Gastrocnemius medialis (tissue), 4 donors: Measurements from ENCODE around the gene PHF14. TPM values are rescaled to one million over a fixed set of nuclear protein-coding genes. Genes with fewer than 3 reads are reported as not detected.

Experiments used
- ATAC-seq, 2 donors: fragments of 150-250 bp; one replicate each; pipeline ENCODE4 v1.9.1; 2016
- DNase-seq, 2 donors: peaks; one replicate each; pipeline ENCODE4 v3.0.0-alpha.2; 2019
- H3K27ac ChIP-seq, 4 donors: fragments of 200-600 bp; sonication (generic); 1 replicate in 1 of 4; 2 replicates in 3 of 4; pipeline ENCODE4 v1.5.1; 2016 to 2018; ENCODE audit warnings: mild to moderate bottlenecking in 2 of 4, moderate library complexity in 1 of 4
- H3K27me3 ChIP-seq, 3 donors: fragments of 200-600 bp; sonication (generic) in 2 of 3; 1 replicate in 1 of 3; 2 replicates in 2 of 3; pipeline versions ENCODE4 v1.5.1 to v1.6.0; 2016 to 2019; ENCODE audit warnings: mild to moderate bottlenecking in 1 of 3, moderate library complexity in 1 of 3
- H3K36me3 ChIP-seq, 2 donors: fragments of 200-600 bp; sonication (generic) in 1 of 2; one replicate each; pipeline ENCODE4 v1.5.1; 2017 to 2018
- H3K4me1 ChIP-seq, 2 donors: fragments of 200-600 bp; sonication (generic) in 1 of 2; one replicate each; pipeline ENCODE4 v1.5.1; 2016 to 2017; ENCODE audit warnings: mild to moderate bottlenecking in 2 of 2
- H3K4me3 ChIP-seq, 4 donors: fragments of 200-600 bp; sonication (generic) in 3 of 4; 1 replicate in 1 of 4; 2 replicates in 3 of 4; pipeline ENCODE4 v1.5.1; 2016 to 2019; ENCODE audit warnings: mild to moderate bottlenecking in 2 of 4
- H3K9me3 ChIP-seq, 3 donors: fragments of 200-600 bp; sonication (generic) in 2 of 3; 1 replicate in 1 of 3; 2 replicates in 2 of 3; pipeline ENCODE4 v1.5.1; 2016 to 2019
- POLR2A ChIP-seq, 2 donors: fragments of 450-650 bp; IDR thresholded peaks; one replicate each; pipeline ENCODE4 v1.6.1; 2017; ENCODE audit warnings: antibody characterized with exemption in 2 of 2, mild to moderate bottlenecking in 2 of 2, moderate library complexity in 2 of 2
- in situ Hi-C, 4 donors: fragments of 200-750 bp; cut with MboI; loops; one replicate each; pipeline versions ENCODE4 v1.15.0 to v1.8.0; 2017; ENCODE audit warnings: low sequenced_read_pairs in 4 of 4
- intact Hi-C: fragments of 100-400 bp; cut with DNase I; formaldehyde crosslinking; loops from one replicate; pipeline ENCODE4 v1.15.1; 2023; ENCODE audit warnings: low total_unique reads
- total RNA-seq, 4 donors: library from RNA; depleted of rRNA; stranded (reverse); fragments of >200 nt; gene quantifications; one replicate each; pipeline versions ENCODE4 v1.1.0 to v1.2.3, GENCODE V29; 2016
- TF ChIP-seq, protein P1 (sequence below), 5 experiments: fragments of 450-650 bp in 3 of 5; fragments of 200-600 bp in 2 of 5; sonication (generic) in 2 of 5; IDR thresholded peaks in 4 of 5; conservative IDR thresholded peaks in 1 of 5; 1 replicate in 4 of 5; 2 replicates in 1 of 5; pipeline ENCODE4 v1.5.1; 2016 to 2019; ENCODE audit warnings: antibody characterized with exemption in 5 of 5, mild to moderate bottlenecking in 3 of 5, moderate library complexity in 3 of 5

The PHF14 gene
- total RNA-seq, 4 donors from 2014 or later: 8.9 to 24.7 (median 12.4) TPM

DNA sequence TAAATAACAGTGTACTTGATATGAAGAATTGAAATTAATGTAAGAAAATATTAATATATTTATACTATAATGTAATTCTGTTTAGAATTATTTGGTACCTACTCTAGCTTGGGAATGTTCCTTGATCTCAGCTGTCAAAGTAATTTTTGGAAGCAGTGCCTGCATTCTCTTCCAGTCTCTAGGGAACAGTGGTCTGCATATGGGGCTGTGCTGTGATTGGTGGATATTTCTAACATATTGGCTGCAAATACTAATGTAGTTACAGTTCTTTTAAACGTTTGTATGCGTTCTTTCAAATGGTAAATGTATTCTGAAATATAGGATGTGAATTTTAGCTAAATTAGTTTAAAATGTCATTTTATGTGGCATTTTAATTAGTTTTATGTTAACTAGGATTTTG, 87.2 kb downstream of the PHF14 start:
- DNase-seq (no peak), ATAC-seq (no peak)
- H3K27me3 ChIP-seq: no peaks in the 10 kb centered on the region
- in situ Hi-C loops: no loop called here
- no peak overlapping the region for H3K27ac ChIP-seq
- no peaks in the 10 kb centered on the region for H3K9me3 ChIP-seq
- peaks cover 0 to 12% of the 10 kb centered on the region in 2 donors for H3K36me3 ChIP-seq
- H3K4me3 ChIP-seq: no peak overlapping the region
- intact Hi-C loops: no loop called here
- H3K4me1 ChIP-seq: no peaks in the 10 kb centered on the region
- TF ChIP-seq, protein P1, sequence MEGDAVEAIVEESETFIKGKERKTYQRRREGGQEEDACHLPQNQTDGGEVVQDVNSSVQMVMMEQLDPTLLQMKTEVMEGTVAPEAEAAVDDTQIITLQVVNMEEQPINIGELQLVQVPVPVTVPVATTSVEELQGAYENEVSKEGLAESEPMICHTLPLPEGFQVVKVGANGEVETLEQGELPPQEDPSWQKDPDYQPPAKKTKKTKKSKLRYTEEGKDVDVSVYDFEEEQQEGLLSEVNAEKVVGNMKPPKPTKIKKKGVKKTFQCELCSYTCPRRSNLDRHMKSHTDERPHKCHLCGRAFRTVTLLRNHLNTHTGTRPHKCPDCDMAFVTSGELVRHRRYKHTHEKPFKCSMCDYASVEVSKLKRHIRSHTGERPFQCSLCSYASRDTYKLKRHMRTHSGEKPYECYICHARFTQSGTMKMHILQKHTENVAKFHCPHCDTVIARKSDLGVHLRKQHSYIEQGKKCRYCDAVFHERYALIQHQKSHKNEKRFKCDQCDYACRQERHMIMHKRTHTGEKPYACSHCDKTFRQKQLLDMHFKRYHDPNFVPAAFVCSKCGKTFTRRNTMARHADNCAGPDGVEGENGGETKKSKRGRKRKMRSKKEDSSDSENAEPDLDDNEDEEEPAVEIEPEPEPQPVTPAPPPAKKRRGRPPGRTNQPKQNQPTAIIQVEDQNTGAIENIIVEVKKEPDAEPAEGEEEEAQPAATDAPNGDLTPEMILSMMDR (IDR thresholded peaks at IDR 0.05 in 4 of 5, conservative IDR thresholded peaks at IDR 0.05 in 1 of 5): no peak
- TF ChIP-seq POLR2A (IDR thresholded peaks at IDR 0.05): no peak

DNA sequence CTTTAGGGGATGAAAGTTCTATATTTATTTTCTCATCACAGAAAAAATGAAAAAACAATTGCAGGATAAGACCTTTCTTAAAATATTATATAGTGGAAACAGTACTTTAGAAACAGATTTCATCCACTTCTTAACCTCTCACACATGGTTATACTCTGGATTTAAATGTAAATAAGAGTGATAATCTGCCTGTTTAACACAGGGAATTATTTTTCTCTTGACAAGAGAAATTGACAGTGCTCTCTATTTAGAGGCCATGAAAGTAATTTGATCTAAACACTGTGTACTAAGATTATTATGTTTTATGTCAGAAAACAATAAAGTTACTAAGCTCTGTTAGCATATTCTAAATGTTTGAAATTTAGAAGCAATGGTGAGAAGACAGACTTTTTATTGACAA, 88.4 kb downstream of the PHF14 start:
- ATAC-seq (no peak), DNase-seq (no peak)
- no peak overlapping the region for H3K4me3 ChIP-seq
- in situ Hi-C loops (no loop called here), intact Hi-C loops (no loop called here)
- no peak overlapping the region for H3K27ac ChIP-seq
- no peaks in the 10 kb centered on the region for H3K9me3 ChIP-seq
- no peaks in the 10 kb centered on the region for H3K27me3 ChIP-seq
- H3K4me1 ChIP-seq: no peaks in the 10 kb centered on the region
- peaks cover 0 to 12% of the 10 kb centered on the region in 2 donors for H3K36me3 ChIP-seq
- no peak for TF ChIP-seq POLR2A (IDR thresholded peaks at IDR 0.05)
- TF ChIP-seq, protein P1 (IDR thresholded peaks at IDR 0.05 in 4 of 5, conservative IDR thresholded peaks at IDR 0.05 in 1 of 5): no peak

DNA sequence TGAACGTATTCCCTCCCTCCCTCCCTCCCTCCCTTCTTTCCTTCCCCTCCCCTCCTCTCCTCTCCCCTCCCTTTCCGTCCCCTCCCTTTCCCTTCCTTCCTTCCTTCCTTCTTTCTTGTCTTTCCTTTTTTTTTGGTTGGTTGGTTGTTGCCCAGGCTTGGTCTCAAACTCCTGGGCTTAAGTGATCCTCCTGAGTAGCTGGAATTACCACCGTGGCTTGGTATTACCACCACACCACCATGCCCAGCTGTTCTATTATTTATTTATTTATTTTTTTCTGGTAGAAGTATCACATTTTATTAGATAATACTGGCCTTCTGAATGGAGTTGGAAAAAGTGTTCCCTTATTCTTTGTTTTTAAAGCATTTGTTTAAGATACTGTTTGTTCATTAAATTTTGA, 95.9 kb downstream of the PHF14 start:
- in situ Hi-C loops (no loop called here), intact Hi-C loops (no loop called here)
- H3K4me3 ChIP-seq: no peak overlapping the region
- ATAC-seq (no peak), DNase-seq (no peak)
- no peaks in the 10 kb centered on the region for H3K36me3 ChIP-seq
- no peaks in the 10 kb centered on the region for H3K9me3 ChIP-seq
- TF ChIP-seq, protein P1 (IDR thresholded peaks at IDR 0.05 in 4 of 5, conservative IDR thresholded peaks at IDR 0.05 in 1 of 5): no peak
- TF ChIP-seq POLR2A (IDR thresholded peaks at IDR 0.05): no peak
- no peaks in the 10 kb centered on the region for H3K27me3 ChIP-seq
- no peaks in the 10 kb centered on the region for H3K4me1 ChIP-seq
- H3K27ac ChIP-seq: no peak overlapping the region

DNA sequence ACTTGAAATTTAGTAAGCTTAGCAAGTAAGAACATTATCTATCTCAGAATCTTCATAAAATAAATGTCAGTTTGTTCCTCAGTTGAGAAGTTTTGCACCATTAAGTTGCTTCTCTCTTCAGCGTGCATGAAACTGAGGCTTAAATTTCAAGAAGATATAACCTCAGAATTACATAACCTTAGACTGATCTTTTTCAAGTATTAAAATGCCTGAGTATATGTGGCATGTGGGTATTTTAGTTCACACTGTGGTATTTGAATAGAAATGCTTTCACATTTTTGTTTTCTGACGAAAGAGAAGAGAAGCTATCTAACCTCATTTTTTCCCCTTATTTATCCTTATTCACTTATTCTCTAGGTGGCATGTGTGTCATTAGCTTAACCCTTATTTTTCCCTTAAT, 104.1 kb downstream of the PHF14 start:
- H3K9me3 ChIP-seq: no peaks in the 10 kb centered on the region
- H3K27me3 ChIP-seq: no peaks in the 10 kb centered on the region
- intact Hi-C loops (no loop called here), in situ Hi-C loops (no loop called here)
- DNase-seq: no peak
- H3K27ac ChIP-seq: no peak overlapping the region
- H3K36me3 ChIP-seq: no peaks in the 10 kb centered on the region
- H3K4me3 ChIP-seq: no peak overlapping the region
- ATAC-seq: no peak
- H3K4me1 ChIP-seq: no peaks in the 10 kb centered on the region
- no peak for TF ChIP-seq POLR2A (IDR thresholded peaks at IDR 0.05)
- TF ChIP-seq, protein P1 (IDR thresholded peaks at IDR 0.05 in 4 of 5, conservative IDR thresholded peaks at IDR 0.05 in 1 of 5): no peak

DNA sequence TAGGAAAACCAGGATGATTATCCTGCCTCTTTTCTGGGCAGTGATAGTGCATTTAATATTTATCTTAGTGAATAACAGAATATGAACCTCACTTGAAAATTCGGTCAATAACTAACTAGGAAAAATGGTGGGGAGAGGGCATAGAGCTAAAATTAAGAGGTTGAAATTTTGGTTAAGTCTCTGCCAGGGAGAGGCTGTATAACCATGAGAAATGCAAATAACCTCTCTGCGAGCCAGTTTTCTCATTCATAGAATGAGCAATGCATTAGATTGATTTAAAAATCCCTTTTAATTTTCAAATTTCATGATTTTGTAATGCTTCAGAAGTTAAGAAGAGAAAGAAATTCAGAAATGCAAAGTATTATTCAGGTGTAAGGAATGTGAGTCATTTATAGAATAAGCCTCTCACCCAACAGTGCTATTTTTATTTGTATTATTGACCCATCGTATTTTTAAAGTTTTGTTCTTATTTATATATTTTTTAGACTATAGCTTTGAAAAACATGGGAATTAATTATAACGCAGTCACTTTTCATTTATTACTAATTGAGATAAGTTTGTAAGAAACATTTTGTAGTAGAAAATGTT, 104.7 kb downstream of the PHF14 start:
- ATAC-seq (no peak), DNase-seq (no peak)
- Histone ChIP-seq H3K27ac (no peak overlapping the region), H3K9me3 (no peaks in the 10 kb centered on the region), H3K36me3 (no peaks in the 10 kb centered on the region), H3K27me3 (no peaks in the 10 kb centered on the region), H3K4me1 (no peaks in the 10 kb centered on the region), H3K4me3 (no peak overlapping the region)
- in situ Hi-C loops (no loop called here), intact Hi-C loops (no loop called here)
- TF ChIP-seq POLR2A (IDR thresholded peaks at IDR 0.05): no peak
- TF ChIP-seq, protein P1 (IDR thresholded peaks at IDR 0.05 in 4 of 5, conservative IDR thresholded peaks at IDR 0.05 in 1 of 5): no peak
